ENCODE measurements around the gene ABHD18.
A peak's percentile ranks its signal among the peaks of the same experiment; 100 is the strongest.

ABHD18 gene

DNA sequence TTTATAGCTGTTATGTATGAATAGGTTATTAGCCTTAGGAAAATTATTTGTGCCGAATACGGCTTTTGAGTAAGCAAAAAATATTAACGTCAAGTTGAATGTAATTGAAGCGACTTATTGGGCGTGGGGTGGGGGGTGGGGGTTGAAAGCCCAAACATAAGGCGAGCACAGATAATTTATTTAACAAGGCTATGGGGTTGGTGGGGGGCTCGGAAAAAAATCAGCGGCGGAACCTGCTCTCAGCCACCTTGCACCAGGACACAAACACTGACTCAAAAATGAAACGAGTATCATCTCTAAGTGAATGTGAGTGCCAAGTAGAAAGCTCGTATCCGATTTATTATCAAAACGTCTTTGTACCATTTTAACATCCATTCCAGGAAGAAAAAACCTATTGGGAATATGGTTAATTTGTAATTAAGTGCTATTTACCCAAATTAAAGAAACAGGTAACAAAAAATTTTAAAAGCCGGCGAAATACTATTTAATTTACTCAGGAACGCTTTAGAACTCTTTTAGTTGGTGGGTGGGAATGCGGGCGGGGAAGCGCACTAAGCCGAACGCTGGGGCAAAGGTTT lies 95.0 kb downstream of the ABHD18 start:
- TF ChIP-seq, protein P1, sequence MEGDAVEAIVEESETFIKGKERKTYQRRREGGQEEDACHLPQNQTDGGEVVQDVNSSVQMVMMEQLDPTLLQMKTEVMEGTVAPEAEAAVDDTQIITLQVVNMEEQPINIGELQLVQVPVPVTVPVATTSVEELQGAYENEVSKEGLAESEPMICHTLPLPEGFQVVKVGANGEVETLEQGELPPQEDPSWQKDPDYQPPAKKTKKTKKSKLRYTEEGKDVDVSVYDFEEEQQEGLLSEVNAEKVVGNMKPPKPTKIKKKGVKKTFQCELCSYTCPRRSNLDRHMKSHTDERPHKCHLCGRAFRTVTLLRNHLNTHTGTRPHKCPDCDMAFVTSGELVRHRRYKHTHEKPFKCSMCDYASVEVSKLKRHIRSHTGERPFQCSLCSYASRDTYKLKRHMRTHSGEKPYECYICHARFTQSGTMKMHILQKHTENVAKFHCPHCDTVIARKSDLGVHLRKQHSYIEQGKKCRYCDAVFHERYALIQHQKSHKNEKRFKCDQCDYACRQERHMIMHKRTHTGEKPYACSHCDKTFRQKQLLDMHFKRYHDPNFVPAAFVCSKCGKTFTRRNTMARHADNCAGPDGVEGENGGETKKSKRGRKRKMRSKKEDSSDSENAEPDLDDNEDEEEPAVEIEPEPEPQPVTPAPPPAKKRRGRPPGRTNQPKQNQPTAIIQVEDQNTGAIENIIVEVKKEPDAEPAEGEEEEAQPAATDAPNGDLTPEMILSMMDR (IDR thresholded peaks at IDR 0.05): no peak

DNA sequence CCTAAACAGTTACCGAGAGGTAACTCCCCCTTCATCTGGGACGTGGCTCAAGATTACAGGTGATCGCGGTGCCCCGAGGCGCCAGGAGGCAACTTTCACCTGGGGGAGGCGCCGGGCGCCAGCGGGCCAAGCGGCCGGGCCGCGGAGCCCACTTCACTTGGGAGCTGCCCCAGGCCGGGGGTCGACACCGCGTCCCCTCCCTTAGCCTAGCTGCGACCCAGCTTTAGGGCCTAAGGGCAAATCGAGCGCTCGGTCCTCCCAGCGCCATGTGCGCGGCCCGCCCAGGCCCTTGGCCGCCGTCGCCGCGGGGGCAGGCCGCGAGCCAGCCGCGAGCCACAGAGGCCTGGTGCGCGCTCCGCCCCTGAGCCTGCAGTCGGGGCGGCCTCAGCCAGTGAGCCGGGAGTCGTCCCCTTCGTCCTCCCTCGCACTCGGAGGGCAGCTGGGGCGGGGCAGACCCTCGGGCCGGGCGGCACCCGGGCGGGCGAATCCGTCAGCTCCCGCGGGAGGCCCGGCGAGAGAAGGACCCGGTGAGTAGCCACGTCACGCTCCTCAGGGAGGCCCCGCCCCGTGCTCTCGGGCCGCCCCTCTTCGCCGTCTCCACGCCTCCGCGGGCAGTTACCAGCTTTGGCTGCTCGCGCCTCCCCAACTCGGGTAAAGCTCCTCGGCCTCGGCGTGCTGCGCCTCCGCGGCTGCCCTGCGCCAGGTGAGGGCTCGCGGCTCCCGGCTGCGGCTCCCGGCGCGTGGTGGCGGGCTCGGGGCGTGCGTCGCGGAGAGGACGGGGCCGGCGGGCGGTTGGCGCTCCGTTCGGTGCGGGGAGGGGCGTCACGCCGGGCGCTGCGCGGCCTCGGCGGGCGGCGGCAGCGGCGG lies 95.7 kb downstream of the ABHD18 start, which contains the start of gene LARP1B:
Gene LARP1B, plus strand, starts transcription at position 614 of the 867 bp plus-strand sequence. CDS start 13,640 bp downstream, outside the sequence.
- TF ChIP-seq, protein P1 (IDR thresholded peaks at IDR 0.05): no peak

DNA sequence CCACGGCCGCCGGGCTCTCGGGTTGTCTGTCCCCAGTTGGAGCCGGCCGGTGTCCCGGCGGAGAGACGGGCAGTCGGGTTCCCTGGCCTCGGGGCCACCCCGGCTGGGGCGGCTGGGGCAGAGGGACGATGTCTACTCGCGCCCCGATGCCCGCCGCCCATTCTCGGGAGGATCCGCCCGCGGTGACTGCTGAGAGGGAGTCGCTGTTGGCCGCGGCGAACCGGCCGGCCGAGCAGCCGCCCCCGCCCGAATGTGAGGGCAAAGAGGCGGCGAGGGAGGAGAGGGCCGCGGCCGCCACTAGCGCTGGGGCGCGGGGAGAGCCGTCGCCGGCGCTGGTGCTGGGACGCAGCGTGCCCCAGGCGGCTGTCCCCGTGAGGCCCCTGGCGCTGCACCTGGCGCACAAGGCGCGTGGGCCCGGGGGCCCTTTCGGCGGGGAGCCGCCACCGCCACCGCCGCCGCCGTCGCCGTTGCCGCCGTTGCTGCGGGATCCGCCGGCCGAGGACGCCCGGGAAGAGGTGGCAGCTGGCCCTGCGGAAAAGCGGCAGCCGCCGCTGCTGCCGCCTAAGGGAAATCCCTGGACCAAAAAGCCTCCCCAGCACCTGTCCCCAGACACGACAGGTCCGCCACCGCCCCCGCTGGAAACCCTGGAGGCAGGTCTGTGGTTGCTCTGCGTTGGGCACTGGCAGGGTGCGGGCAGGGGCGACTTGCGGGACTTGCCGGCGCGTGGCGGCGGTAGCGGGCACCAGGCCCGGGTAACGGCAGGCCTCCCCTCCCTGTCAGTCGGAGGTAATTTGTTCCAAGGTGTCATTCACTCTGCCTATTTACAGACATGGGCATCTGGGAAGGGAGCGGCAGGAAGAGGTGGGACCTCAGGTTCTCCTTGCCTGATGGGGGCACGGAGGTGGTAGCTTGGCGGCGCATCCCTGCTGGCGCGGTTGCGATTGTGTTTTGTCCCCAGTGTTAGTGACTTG lies 96.6 kb downstream of the ABHD18 start:
- TF ChIP-seq, protein P1 (IDR thresholded peaks at IDR 0.05): peak; percentile 35; the same call in 1 of the 2 replicates

DNA sequence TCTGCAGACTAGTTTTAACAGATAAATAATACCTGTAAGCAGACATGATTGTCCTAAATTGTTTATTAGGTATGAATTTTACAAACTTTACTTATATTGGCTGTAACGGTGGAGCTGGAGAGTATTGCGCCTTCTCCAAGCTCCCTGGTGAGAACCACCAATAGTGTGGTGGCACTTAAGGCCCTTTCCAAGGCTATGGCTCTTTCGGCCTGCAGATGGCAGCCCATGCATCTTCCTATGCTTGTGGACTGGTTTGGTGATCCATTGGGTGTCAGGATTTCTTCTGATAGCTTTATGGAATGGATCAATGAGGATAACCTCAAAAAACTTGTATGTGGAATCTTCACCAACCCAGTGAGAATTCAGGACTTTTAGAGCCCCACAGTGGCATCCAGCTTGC lies 103.7 kb downstream of the ABHD18 start:
- TF ChIP-seq, protein P1 (IDR thresholded peaks at IDR 0.05): peak; percentile 28; the same call in 1 of the 2 replicates

DNA sequence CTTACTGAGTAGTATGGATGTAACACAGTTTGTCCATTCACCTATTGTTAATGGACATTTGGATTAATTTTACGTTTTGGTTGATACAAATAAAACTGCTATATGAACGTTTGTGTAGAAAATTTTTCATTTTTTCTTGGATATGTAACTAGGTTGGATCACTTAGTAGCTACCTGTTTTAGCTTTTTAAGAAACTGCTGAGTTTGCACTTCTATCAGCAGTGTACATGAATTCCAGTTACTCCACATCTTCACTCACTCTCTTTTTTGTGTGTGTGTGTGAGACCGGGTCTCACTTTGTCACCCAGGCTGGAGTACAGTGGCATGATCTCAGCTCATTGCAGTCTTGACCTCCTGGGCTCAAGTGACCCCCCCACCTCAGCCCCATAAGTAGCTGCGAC lies 111.3 kb downstream of the ABHD18 start:
- TF ChIP-seq, protein P1 (IDR thresholded peaks at IDR 0.05): no peak
